GM12878 (cell line): ENCODE data around the gene BCR. TPM values are rescaled to one million over a fixed set of nuclear protein-coding genes. Genes with fewer than 3 reads are reported as not detected.

ENCODE experiments used
- ATAC-seq: fragments of 200-7000 bp; cut with Tn5 transposase; 3 replicates; pipeline ENCODE4 v1.9.1; 2020; ENCODE audit warnings: mild to moderate bottlenecking, moderate library complexity
- BruUV-seq: library from RNA; stranded (reverse); fragments of 400-500 nt; replicated peaks from 2 replicates; lab custom pipeline; 2021; lab: Mats Ljungman, UMichigan
- CTCF ChIA-PET: fragments of 300-600 bp; sonication (Branson Sonifier 250); formaldehyde crosslinking; extraction: SDS; loops from one replicate; lab custom pipeline; 2021; ENCODE audit warnings: inconsistent platforms; lab: Yijun Ruan, JAX
- POLR2A ChIA-PET: fragments of 350-600 bp; formaldehyde crosslinking; extraction: SDS; loops from one replicate; lab custom pipeline; 2021; ENCODE audit warnings: inconsistent platforms; lab: Charles Lee
- RAD21 ChIA-PET: fragments of 300-600 bp; sonication (Branson Sonifier 250); formaldehyde crosslinking; loops from one replicate; lab custom pipeline; 2023; ENCODE audit warnings: antibody characterized with exemption; ENCODE audit not compliant: unreplicated experiment; lab: Charles Lee
- SMC1A ChIA-PET: fragments of 300-600 bp; sonication (Branson Sonifier 250); formaldehyde crosslinking; loops from one replicate; lab custom pipeline; 2023; ENCODE audit not compliant: unreplicated experiment, uncharacterized antibody; lab: Charles Lee
- DNase-seq: peaks from one replicate; pipeline ENCODE4 v3.0.0-alpha.2; 2011; ENCODE audit warnings: low read depth, low spot score
- FAIRE-seq: peaks from 3 replicates; lab custom pipeline; 2011; peaks lifted over from hg19 to GRCh38; lab: Jason Lieb, UNC
- H2AFZ ChIP-seq: 2 replicates; pipeline ENCODE4 v1.6.0; 2011; ENCODE audit warnings: low read depth, low read length, control low read depth; ENCODE audit not compliant: control insufficient read depth
- H3K27ac ChIP-seq: 2 replicates; pipeline ENCODE4 v1.5.1; 2011; ENCODE audit warnings: control low read depth; ENCODE audit not compliant: control insufficient read depth, insufficient read depth
- H3K27me3 ChIP-seq, 2 experiments: replicated peaks in 1 of 2; 2 replicates each; pipeline versions ENCODE4 v1.6.0 to v1.6.1; 2011; ENCODE audit warnings: low read length in 1 of 2; ENCODE audit not compliant: control insufficient read depth in 2 of 2, insufficient read depth in 2 of 2
- H3K36me3 ChIP-seq, 2 experiments: 2 replicates each; pipeline ENCODE4 v1.5.1; 2011; ENCODE audit warnings: low read length in 1 of 2; ENCODE audit not compliant: control insufficient read depth in 2 of 2, insufficient read depth in 2 of 2
- H3K4me1 ChIP-seq: 2 replicates; pipeline ENCODE4 v1.6.1; 2011; ENCODE audit warnings: mild to moderate bottlenecking, low read length, moderate library complexity, mixed read lengths; ENCODE audit not compliant: control insufficient read depth, insufficient read depth
- H3K4me2 ChIP-seq: 2 replicates; pipeline ENCODE4 v1.6.0; 2011; ENCODE audit warnings: control low read depth; ENCODE audit not compliant: control insufficient read depth, insufficient read depth
- H3K4me3 ChIP-seq: fragments of 200-600 bp; sonication (generic); 2 replicates; pipeline ENCODE4 v1.5.1; 2016
- H3K79me2 ChIP-seq: 2 replicates; pipeline ENCODE4 v1.6.0; 2011; ENCODE audit warnings: low read length; ENCODE audit not compliant: control insufficient read depth, insufficient read depth
- H3K9ac ChIP-seq: 2 replicates; pipeline ENCODE4 v1.8.0; 2011; ENCODE audit warnings: low read length, control low read depth, mixed read lengths; ENCODE audit not compliant: control insufficient read depth, insufficient read depth
- H3K9me3 ChIP-seq: replicated peaks from 3 replicates; pipeline ENCODE4 v1.5.1; 2011; ENCODE audit warnings: mild to moderate bottlenecking, low read length; ENCODE audit not compliant: control insufficient read depth, insufficient read depth
- H4K20me1 ChIP-seq: 2 replicates; pipeline ENCODE4 v1.6.0; 2011; ENCODE audit not compliant: control insufficient read depth, insufficient read depth
- BRCA1 ChIP-seq: IDR thresholded peaks from 2 replicates; pipeline ENCODE4 v1.6.1; 2011; ENCODE audit warnings: low read depth, low read length, improper control_type of control experiment
- CBFB ChIP-seq: IDR thresholded peaks from 2 replicates; pipeline ENCODE4 v1.6.1; 2016; ENCODE audit warnings: antibody characterized with exemption, low read depth
- CREM ChIP-seq: IDR thresholded peaks from 2 replicates; pipeline ENCODE4 v1.6.1; 2014; ENCODE audit warnings: antibody characterized with exemption, low read depth
- EP300 ChIP-seq, 2 experiments: fragments of 150-350 bp in 1 of 2; IDR thresholded peaks; 2 replicates each; pipeline ENCODE4 v1.6.1; 2011 to 2012; ENCODE audit warnings: low read depth in 2 of 2, low read length in 2 of 2, borderline replicate concordance in 1 of 2, improper control_type of control experiment in 1 of 2, inconsistent platforms in 1 of 2; ENCODE audit not compliant: control insufficient read depth in 1 of 2
- GATAD2B ChIP-seq: fragments of 450-650 bp; conservative IDR thresholded peaks from 2 replicates; pipeline ENCODE4 v1.6.1; 2017; ENCODE audit warnings: low read depth, mild to moderate bottlenecking, moderate library complexity
- HDAC6 ChIP-seq: fragments of 200-600 bp; sonication (generic); IDR thresholded peaks from one replicate; pipeline ENCODE4 v1.8.0; 2017; ENCODE audit warnings: antibody characterized with exemption; ENCODE audit not compliant: unreplicated experiment
- MEF2A ChIP-seq: IDR thresholded peaks from 2 replicates; pipeline ENCODE4 v1.6.1; 2011; ENCODE audit warnings: low read depth, mild to moderate bottlenecking, low read length, moderate library complexity; ENCODE audit not compliant: insufficient read depth
- MEF2B ChIP-seq: fragments of 450-650 bp; IDR thresholded peaks from 2 replicates; pipeline ENCODE4 v1.6.1; 2018; ENCODE audit warnings: mild to moderate bottlenecking, moderate library complexity; ENCODE audit not compliant: partially characterized antibody, poor library complexity, severe bottlenecking
- MLLT1 ChIP-seq: fragments of 450-650 bp; IDR thresholded peaks from 2 replicates; pipeline ENCODE4 v1.6.1; 2016; ENCODE audit warnings: mild to moderate bottlenecking
- POLR2A ChIP-seq: IDR thresholded peaks from 2 replicates; pipeline ENCODE4 v1.6.1; 2011; ENCODE audit warnings: low read depth, mild to moderate bottlenecking, low read length
- POU2F2 ChIP-seq: IDR thresholded peaks from 3 replicates; pipeline ENCODE4 v1.6.1; 2011; ENCODE audit warnings: low read depth, mild to moderate bottlenecking, low read length, borderline replicate concordance
- SMAD1 ChIP-seq: fragments of 450-650 bp; IDR thresholded peaks from 2 replicates; pipeline ENCODE4 v1.6.1; 2018; ENCODE audit warnings: mild to moderate bottlenecking, low read depth; ENCODE audit not compliant: partially characterized antibody
- SMAD5 ChIP-seq: IDR thresholded peaks from 2 replicates; pipeline ENCODE4 v1.6.1; 2016; ENCODE audit warnings: antibody characterized with exemption, low read depth
- SMARCA5 ChIP-seq: fragments of 450-650 bp; IDR thresholded peaks from 2 replicates; pipeline ENCODE4 v1.6.1; 2017; ENCODE audit warnings: mild to moderate bottlenecking
- SUPT20H ChIP-seq: IDR thresholded peaks from 2 replicates; pipeline ENCODE4 v1.6.1; 2011; ENCODE audit warnings: low read depth, mild to moderate bottlenecking, low read length, moderate library complexity, borderline replicate concordance; ENCODE audit not compliant: control insufficient read depth
- TBL1XR1 ChIP-seq: IDR thresholded peaks from 2 replicates; pipeline ENCODE4 v1.6.1; 2012; ENCODE audit warnings: low read depth, low read length, improper control_type of control experiment
- TCF12 ChIP-seq: IDR thresholded peaks from 2 replicates; pipeline ENCODE4 v1.6.1; 2011; ENCODE audit warnings: low read depth, mild to moderate bottlenecking, low read length
- TCF3 ChIP-seq: IDR thresholded peaks from 2 replicates; pipeline ENCODE4 v1.6.1; 2012; ENCODE audit warnings: low read depth, mild to moderate bottlenecking, low read length, borderline replicate concordance; ENCODE audit not compliant: insufficient read depth
- WGBS: methylation state at CpG from one replicate; pipeline ENCODE4 v1.1.6; 2016; ENCODE audit warnings: low lambda C conversion rate; ENCODE audit not compliant: insufficient replicate concordance, insufficient coverage; ENCODE audit errors: missing lambda C conversion rate; 5-methylcytosine and 5-hydroxymethylcytosine counted together
- in situ Hi-C: fragments of 300-500 bp; cut with MboI; formaldehyde crosslinking; loops from 9 replicates; pipeline ENCODE4 v1.14.3; 2018; ENCODE audit warnings: mixed read lengths
- intact Hi-C: fragments of 100-400 bp; cut with micrococcal nuclease; formaldehyde crosslinking; loops from one replicate; pipeline ENCODE4 v1.14.2; 2022; ENCODE audit not compliant: unreplicated experiment
- polyA plus RNA-seq, 11 experiments: library from polyadenylated mRNA; depleted of rRNA in 4 of 11; unstranded in 6 of 11; stranded (reverse) in 5 of 11; fragments of >200 nt; fragmentation: Nextera tagmentation in 4 of 11; fragmentation: Illumina TruSeq in 1 of 11; extraction: Ambion mirVana in 4 of 11; extraction: Trizol in 1 of 11; gene quantifications; 1 replicate in 1 of 11; 2 replicates in 10 of 11; pipeline versions ENCODE4 v1.2.1 to v1.2.3, GENCODE V29; 2011 to 2016; ENCODE audit warnings: inconsistent platforms in 2 of 11, missing spikeins in 2 of 11, low read depth in 1 of 11
- total RNA-seq, 4 experiments: library from RNA; depleted of rRNA in 3 of 4; stranded (reverse); fragments of >200 nt in 3 of 4; fragmentation: Illumina TruSeq in 1 of 4; extraction: Trizol in 1 of 4; gene quantifications; 2 replicates each; pipeline versions ENCODE4 v1.2.1 to v1.2.3, GENCODE V29; 2013 to 2021
- TF ChIP-seq, protein P1 (sequence below): fragments of 450-650 bp; IDR thresholded peaks from 2 replicates; pipeline ENCODE4 v1.6.1; 2018; ENCODE audit warnings: mild to moderate bottlenecking, low read depth, moderate library complexity; ENCODE audit not compliant: partially characterized antibody

BCR gene
- total and polyA plus RNA-seq, 10 of the 15 experiments (the other 5 are each of a cell fraction or from before 2014, with no cell fraction given) = 1.7 to 64.7 (median 18.4) TPM

DNA sequence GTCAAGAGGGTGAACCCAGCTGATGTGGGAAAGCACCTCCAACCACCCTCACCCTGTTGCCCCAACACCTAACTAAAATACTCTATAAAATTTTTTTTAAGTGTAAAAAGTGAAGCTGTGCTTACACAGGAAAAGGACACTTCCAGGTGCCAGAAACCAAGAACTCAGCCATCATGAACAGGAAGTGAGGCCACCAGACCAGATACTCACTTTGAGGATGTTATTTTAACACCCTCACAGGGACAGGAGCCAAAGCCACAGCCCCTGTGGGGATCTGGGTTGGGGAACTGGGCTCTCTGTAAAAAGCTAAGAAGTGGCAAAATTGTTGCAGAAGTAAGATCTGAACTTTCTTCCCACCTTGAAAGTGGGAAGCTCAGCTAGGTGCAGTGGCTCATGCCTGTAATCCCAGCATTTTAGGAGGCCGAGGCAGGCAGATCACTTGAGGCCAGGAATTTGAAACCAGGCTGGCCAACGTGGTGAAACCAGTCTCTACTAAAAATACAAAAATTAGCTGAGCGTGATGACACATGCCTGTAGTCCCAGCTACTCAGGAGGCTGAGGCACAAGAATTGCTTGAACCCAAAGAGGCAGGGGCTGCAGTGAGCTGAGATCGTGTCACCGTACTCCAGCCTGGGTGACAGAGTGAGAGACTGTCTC is 42.3 kb upstream of the BCR start:
- Histone ChIP-seq H3K79me2 (no peaks in the 10 kb centered on the region), H4K20me1 (no peaks in the 10 kb centered on the region), H2AFZ (no peak overlapping the region), H3K27ac (peak overlapping the region; percentile 86), H3K4me2 (peak overlapping the region; percentile 2), H3K27me3 (no peaks in the 10 kb centered on the region), H3K36me3 (no peaks in the 10 kb centered on the region), H3K4me1 (peaks cover 60% of the 10 kb centered on the region), H3K4me3 (0 out of 2 replicates have a peak overlapping the region, but pooled peaks have one; percentile 7), H3K9me3 (no peaks in the 10 kb centered on the region), H3K9ac (peak overlapping the region; percentile 72)
- ChIA-PET RAD21 (interaction anchor here (0.6 to 2.7 kb wide), 26 partner anchors 8 to 1040 kb away, joined by 3 to 27 read pairs (median 4); partner anchors contain the start of gene BCR), CTCF (interaction anchor here (0.7 to 6.0 kb wide), 15 partner anchors 9 to 1017 kb away, joined by 3 to 86 read pairs (median 5); partner anchors contain the start of gene BCR), POLR2A (interaction anchor here (0.6 to 1.9 kb wide), 7 partner anchors 11 to 282 kb away, joined by 3 to 7 read pairs (median 3); no protein-coding TSS in a partner anchor), SMC1A (interaction anchor here (0.6 to 4.9 kb wide), 17 partner anchors 10 to 1095 kb away, joined by 3 to 75 read pairs (median 4); partner anchors contain the start of gene BCR)
- WGBS = 0% methylated on average over 5 of the region's 5 CpGs
- intact Hi-C loops = loop anchor here (5.0 kb wide), 1 partner anchor 44 kb away; the partner anchor contains the start of gene BCR
- no TSS peak for BruUV-seq
- peak; percentile 75 for FAIRE-seq
- peak; percentile 86 for DNase-seq
- in situ Hi-C loops = loop anchor here (10.0 kb wide), 1 partner anchor 783 kb away; no protein-coding TSS in a partner anchor
- ATAC-seq = peak; percentile 72
- peak; percentile 86 for TF ChIP-seq MEF2B
- TF ChIP-seq CBFB = peak; percentile 70; the same call in 1 of the 2 replicates
- peak; percentile 56; the same call in 1 of the 2 replicates for TF ChIP-seq TCF12
- no peak for TF ChIP-seq POLR2A
- no peak for TF ChIP-seq SMAD5
- TF ChIP-seq SMARCA5 = peak; percentile 50; the same call in 1 of the 2 replicates
- 0 out of 2 replicates have a peak, but pooled peaks have one; percentile 38 for TF ChIP-seq MEF2A
- TF ChIP-seq CREM = peak; percentile 40; the same call in 1 of the 2 replicates
- TF ChIP-seq TBL1XR1 = no peak
- peak; percentile 34 for TF ChIP-seq SMAD1
- TF ChIP-seq HDAC6 = no peak
- no peak for TF ChIP-seq MLLT1
- no peak for TF ChIP-seq TCF3
- TF ChIP-seq POU2F2 = no peak
- TF ChIP-seq, protein P1, sequence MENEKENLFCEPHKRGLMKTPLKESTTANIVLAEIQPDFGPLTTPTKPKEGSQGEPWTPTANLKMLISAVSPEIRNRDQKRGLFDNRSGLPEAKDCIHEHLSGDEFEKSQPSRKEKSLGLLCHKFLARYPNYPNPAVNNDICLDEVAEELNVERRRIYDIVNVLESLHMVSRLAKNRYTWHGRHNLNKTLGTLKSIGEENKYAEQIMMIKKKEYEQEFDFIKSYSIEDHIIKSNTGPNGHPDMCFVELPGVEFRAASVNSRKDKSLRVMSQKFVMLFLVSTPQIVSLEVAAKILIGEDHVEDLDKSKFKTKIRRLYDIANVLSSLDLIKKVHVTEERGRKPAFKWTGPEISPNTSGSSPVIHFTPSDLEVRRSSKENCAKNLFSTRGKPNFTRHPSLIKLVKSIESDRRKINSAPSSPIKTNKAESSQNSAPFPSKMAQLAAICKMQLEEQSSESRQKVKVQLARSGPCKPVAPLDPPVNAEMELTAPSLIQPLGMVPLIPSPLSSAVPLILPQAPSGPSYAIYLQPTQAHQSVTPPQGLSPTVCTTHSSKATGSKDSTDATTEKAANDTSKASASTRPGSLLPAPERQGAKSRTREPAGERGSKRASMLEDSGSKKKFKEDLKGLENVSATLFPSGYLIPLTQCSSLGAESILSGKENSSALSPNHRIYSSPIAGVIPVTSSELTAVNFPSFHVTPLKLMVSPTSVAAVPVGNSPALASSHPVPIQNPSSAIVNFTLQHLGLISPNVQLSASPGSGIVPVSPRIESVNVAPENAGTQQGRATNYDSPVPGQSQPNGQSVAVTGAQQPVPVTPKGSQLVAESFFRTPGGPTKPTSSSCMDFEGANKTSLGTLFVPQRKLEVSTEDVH = no peak
- no peak for TF ChIP-seq BRCA1
- peak; percentile 71 for TF ChIP-seq GATAD2B
- no peak for TF ChIP-seq SUPT20H
- TF ChIP-seq EP300 (IDR thresholded peaks at IDR 0.05; ENCODE audit: borderline replicate concordance in 1 of 2, control insufficient read depth in 1 of 2, low read depth in 2 of 2, low read length in 2 of 2) = peak in 1 of 2 experiments; percentile 65; a peak in 1 of 4 replicates
